ENCODE data around the gene CXCL5. TPM values are rescaled to one million over a fixed set of nuclear protein-coding genes. Genes with fewer than 3 reads are reported as not detected.

CXCL5 gene
- total and polyA plus RNA-seq, 2 donors from 2014 or later = 0.63 TPM; not detected in 1

GRCh38 chr4:74037076-74037955 lies 38.8 kb upstream of the CXCL5 start:
- no peak for TF ChIP-seq CTCF (IDR thresholded peaks at IDR 0.05; ENCODE audit: borderline replicate concordance, extremely low read depth, insufficient read depth)
- DNase-seq (no peak), FAIRE-seq (no peak)
- intact Hi-C loops (cut with DNase I) = no loop called here
- Histone ChIP-seq H3K9ac (ENCODE audit: low read length in 3 of 3) (no peak overlapping the region), H3K27me3 (ENCODE audit: control insufficient read depth, insufficient read depth, low read length) (no peaks in the 10 kb centered on the region), H3K36me3 (ENCODE audit: control insufficient read depth in 2 of 3, insufficient read depth in 3 of 3, low read length in 3 of 3) (no peaks in the 10 kb centered on the region), H3K9me3 (ENCODE audit: control insufficient read depth in 2 of 3, insufficient read depth in 1 of 3, low read length in 3 of 3) (no peaks in the 10 kb centered on the region), H3K4me1 (ENCODE audit: control insufficient read depth in 2 of 3, insufficient read depth in 2 of 3, low read depth in 1 of 3, low read length in 3 of 3) (no peaks in the 10 kb centered on the region), H3K27ac (ENCODE audit: low read depth in 2 of 2, low read length in 2 of 2) (no peak overlapping the region), H3K4me3 (ENCODE audit: low read length in 3 of 3) (peak overlapping the region in 2 of 3 donors; percentile 3 to 86)

- no peak for TF ChIP-seq CTCF (IDR thresholded peaks at IDR 0.05; ENCODE audit: borderline replicate concordance, extremely low read depth, insufficient read depth)
- FAIRE-seq = no peak
- Histone ChIP-seq H3K27me3 (ENCODE audit: control insufficient read depth, insufficient read depth, low read length) (no peaks in the 10 kb centered on the region), H3K27ac (ENCODE audit: low read depth in 2 of 2, low read length in 2 of 2) (no peak overlapping the region), H3K36me3 (ENCODE audit: control insufficient read depth in 2 of 3, insufficient read depth in 3 of 3, low read length in 3 of 3) (no peaks in the 10 kb centered on the region), H3K4me1 (ENCODE audit: control insufficient read depth in 2 of 3, insufficient read depth in 2 of 3, low read depth in 1 of 3, low read length in 3 of 3) (no peaks in the 10 kb centered on the region), H3K4me3 (ENCODE audit: low read length in 3 of 3) (no peak overlapping the region), H3K9me3 (ENCODE audit: control insufficient read depth in 2 of 3, insufficient read depth in 1 of 3, low read length in 3 of 3) (no peaks in the 10 kb centered on the region), H3K9ac (ENCODE audit: low read length in 3 of 3) (no peak overlapping the region)
- intact Hi-C loops (cut with DNase I) = no loop called here
- no peak for DNase-seq
Observed at GRCh38 chr4:74033739-74034138, 35.3 kb upstream of the CXCL5 start.

GRCh38 chr4:74032064-74032463 lies 33.6 kb upstream of the CXCL5 start:
- Histone ChIP-seq H3K36me3 (ENCODE audit: control insufficient read depth in 2 of 3, insufficient read depth in 3 of 3, low read length in 3 of 3) (no peaks in the 10 kb centered on the region), H3K9ac (ENCODE audit: low read length in 3 of 3) (no peak overlapping the region), H3K4me3 (ENCODE audit: low read length in 3 of 3) (no peak overlapping the region), H3K4me1 (ENCODE audit: control insufficient read depth in 2 of 3, insufficient read depth in 2 of 3, low read depth in 1 of 3, low read length in 3 of 3) (no peaks in the 10 kb centered on the region), H3K27ac (ENCODE audit: low read depth in 2 of 2, low read length in 2 of 2) (no peak overlapping the region), H3K27me3 (ENCODE audit: control insufficient read depth, insufficient read depth, low read length) (no peaks in the 10 kb centered on the region), H3K9me3 (ENCODE audit: control insufficient read depth in 2 of 3, insufficient read depth in 1 of 3, low read length in 3 of 3) (no peaks in the 10 kb centered on the region)
- no peak for FAIRE-seq
- TF ChIP-seq CTCF (IDR thresholded peaks at IDR 0.05; ENCODE audit: borderline replicate concordance, extremely low read depth, insufficient read depth) = no peak
- intact Hi-C loops (cut with DNase I) = no loop called here
- DNase-seq = no peak
